Left lung (tissue), 10 donors: ENCODE data around the gene CBFB. TPM values are rescaled to one million over a fixed set of nuclear protein-coding genes. Genes with fewer than 3 reads are reported as not detected.

Experiments
- ATAC-seq: fragments of 200-7000 bp; cut with Tn5 transposase; one replicate; pipeline ENCODE4 v1.9.1; 2020; ENCODE audit warnings: moderate library complexity
- DNase-seq, 4 donors: peaks; one replicate each; pipeline ENCODE4 v3.0.0-alpha.2; 2013 to 2020
- H3K27ac ChIP-seq, 2 donors: fragments of 200-600 bp; sonication (generic) in 1 of 2; one replicate each; pipeline versions ENCODE4 v1.5.0 to v1.8.0; 2020 to 2021
- H3K27me3 ChIP-seq, 2 donors: fragments of 200-600 bp; sonication (generic) in 1 of 2; one replicate each; pipeline versions ENCODE4 v1.5.0 to v1.8.0; 2020 to 2021
- H3K36me3 ChIP-seq, 2 donors: fragments of 200-600 bp; sonication (generic) in 1 of 2; one replicate each; pipeline versions ENCODE4 v1.5.0 to v1.8.0; 2020 to 2021
- H3K4me1 ChIP-seq, 2 donors: fragments of 200-600 bp; one replicate each; pipeline ENCODE4 v1.8.0; 2021
- H3K4me3 ChIP-seq, 2 donors: fragments of 200-600 bp; sonication (generic) in 1 of 2; one replicate each; pipeline versions ENCODE4 v1.5.0 to v1.8.0; 2020 to 2021; ENCODE audit warnings: mild to moderate bottlenecking in 1 of 2
- H3K9me3 ChIP-seq, 2 donors: fragments of 200-600 bp; sonication (generic) in 1 of 2; one replicate each; pipeline versions ENCODE4 v1.5.0 to v1.8.0; 2020 to 2021
- intact Hi-C, 2 donors: fragments of 100-400 bp; cut with DNase I; formaldehyde crosslinking; loops; one replicate each; pipeline versions ENCODE4 v1.11.2 to v1.14.2; 2022
- polyA plus RNA-seq, 6 donors: library from polyadenylated mRNA; unstranded; fragments of 120-200 nt; gene quantifications; one replicate each; pipeline ENCODE4 v1.2.1, GENCODE V29; 2013; ENCODE audit not compliant: insufficient read length in 6 of 6
- total RNA-seq, 2 donors: library from RNA; stranded (reverse); fragmentation: NEBNext Ultra II Directional; extraction: Animal tissue kit (Norgen Biotek cat#: 25700); gene quantifications; one replicate each; pipeline ENCODE4 v1.2.1, GENCODE V29; 2021
- TF ChIP-seq, protein P1 (sequence below), 2 donors: fragments of 200-600 bp; sonication (generic) in 1 of 2; IDR thresholded peaks; one replicate each; pipeline versions ENCODE4 v1.5.0 to v1.8.0; 2021; ENCODE audit warnings: antibody characterized with exemption in 2 of 2
- donor health status: DM: no; HTN: yes; CAD: no.
- donor health status: DM: no; HTN: no; CAD: no.

Gene CBFB
- total and polyA plus RNA-seq, 8 donors, result 46.8 to 69.9 (median 61.4) TPM

DNA sequence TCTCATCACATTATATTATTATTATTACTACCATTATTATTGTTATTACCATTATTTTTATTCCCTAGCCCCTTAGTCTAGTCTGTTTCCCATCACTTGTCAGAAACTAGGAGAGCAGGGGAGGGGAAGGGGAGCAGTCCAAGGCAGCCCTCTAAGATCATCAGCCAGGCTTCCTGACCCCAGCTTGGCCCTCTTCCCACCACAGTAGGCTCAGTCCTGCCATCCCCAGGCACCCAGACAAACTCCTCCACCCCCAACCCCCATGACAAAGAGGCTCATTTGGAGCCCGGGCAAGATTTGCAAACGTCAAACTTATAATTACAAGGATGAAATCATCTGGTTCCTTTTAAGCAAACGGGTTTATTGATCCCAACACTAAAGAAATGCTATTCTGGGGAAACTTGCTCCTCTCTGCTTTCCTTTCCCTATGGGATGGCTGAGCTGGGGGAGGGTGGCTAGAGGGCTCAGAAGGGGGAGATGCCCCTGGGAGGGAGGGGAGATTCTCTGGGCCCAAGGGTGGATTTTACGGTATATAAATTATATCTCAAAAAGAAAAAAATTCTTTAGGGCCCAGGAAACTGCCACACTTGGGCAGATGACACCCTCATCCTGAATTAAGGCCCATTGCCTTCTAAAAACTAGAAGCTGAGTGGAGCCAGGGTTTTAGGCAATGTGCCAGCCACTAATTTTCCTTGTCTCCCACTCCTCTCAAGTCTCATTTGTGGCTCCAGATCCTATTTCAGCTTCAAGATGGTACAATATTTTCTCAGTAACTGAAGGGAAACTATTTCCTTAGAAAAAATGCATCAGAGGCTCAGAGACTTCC is 4.4 kb upstream of the CBFB start:
- no peak overlapping the region for H3K27ac ChIP-seq
- intact Hi-C loops, result no loop called here
- peak in 1 of 4 donors; percentile 24 for DNase-seq

DNA sequence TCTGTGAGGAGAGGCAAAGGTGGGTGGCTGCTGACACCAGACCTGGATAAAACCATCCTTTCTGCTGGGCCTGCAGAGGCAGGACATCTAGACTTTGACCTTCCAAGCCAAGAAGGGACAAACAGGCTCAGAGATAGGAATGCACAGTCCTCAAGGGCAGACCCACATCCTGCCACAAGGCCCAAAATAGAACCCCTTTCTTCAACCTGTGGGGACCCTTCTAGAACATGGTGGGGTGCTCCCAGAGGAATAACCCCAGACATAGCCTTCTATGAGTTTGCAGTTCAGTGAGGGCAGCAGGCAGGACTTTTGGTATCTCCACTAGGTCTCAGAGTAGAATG is 3.8 kb upstream of the CBFB start:
- H3K4me3 ChIP-seq, result no peak overlapping the region
- no peak for ATAC-seq
- TF ChIP-seq, protein P1, sequence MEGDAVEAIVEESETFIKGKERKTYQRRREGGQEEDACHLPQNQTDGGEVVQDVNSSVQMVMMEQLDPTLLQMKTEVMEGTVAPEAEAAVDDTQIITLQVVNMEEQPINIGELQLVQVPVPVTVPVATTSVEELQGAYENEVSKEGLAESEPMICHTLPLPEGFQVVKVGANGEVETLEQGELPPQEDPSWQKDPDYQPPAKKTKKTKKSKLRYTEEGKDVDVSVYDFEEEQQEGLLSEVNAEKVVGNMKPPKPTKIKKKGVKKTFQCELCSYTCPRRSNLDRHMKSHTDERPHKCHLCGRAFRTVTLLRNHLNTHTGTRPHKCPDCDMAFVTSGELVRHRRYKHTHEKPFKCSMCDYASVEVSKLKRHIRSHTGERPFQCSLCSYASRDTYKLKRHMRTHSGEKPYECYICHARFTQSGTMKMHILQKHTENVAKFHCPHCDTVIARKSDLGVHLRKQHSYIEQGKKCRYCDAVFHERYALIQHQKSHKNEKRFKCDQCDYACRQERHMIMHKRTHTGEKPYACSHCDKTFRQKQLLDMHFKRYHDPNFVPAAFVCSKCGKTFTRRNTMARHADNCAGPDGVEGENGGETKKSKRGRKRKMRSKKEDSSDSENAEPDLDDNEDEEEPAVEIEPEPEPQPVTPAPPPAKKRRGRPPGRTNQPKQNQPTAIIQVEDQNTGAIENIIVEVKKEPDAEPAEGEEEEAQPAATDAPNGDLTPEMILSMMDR (IDR thresholded peaks at IDR 0.05), result no peak
- no peaks in the 10 kb centered on the region for H3K9me3 ChIP-seq
- H3K36me3 ChIP-seq, result no peaks in the 10 kb centered on the region
- no peak for DNase-seq
- peaks cover under 1 to 10% of the 10 kb centered on the region in 2 donors for H3K4me1 ChIP-seq
- no peak overlapping the region for H3K27ac ChIP-seq
- intact Hi-C loops, result no loop called here
- no peaks in the 10 kb centered on the region for H3K27me3 ChIP-seq

More for the DNA sequence above, 4.4 kb upstream of the CBFB start:
- no peaks in the 10 kb centered on the region for H3K27me3 ChIP-seq
- TF ChIP-seq, protein P1 (IDR thresholded peaks at IDR 0.05), result no peak
- H3K36me3 ChIP-seq, result no peaks in the 10 kb centered on the region
- no peak for ATAC-seq
- peaks cover 0 to 7% of the 10 kb centered on the region in 2 donors for H3K4me1 ChIP-seq
- no peak overlapping the region for H3K4me3 ChIP-seq
- H3K9me3 ChIP-seq, result no peaks in the 10 kb centered on the region

DNA sequence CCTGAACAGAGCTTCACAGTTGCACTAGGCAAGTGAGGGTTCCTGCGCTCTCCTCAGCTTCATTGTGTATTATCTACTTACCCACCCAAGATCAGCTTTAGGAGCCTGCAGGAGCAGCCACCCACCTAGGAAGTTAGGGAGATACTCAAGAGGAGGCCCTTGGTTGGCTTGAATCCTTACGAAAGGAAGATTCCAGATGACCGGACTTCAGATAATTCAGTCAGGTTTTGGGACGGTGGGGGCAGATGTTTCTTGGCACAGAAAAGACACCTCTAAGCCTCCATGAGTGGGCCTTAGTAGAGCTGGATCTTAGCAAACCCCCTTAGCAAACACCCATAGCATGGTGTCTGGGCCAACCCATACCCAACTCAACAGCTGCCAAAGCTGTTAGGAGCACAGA is 2.4 kb upstream of the CBFB start:
- H3K9me3 ChIP-seq, result no peaks in the 10 kb centered on the region
- H3K27me3 ChIP-seq, result no peaks in the 10 kb centered on the region
- H3K4me3 ChIP-seq, result no peak overlapping the region
- no peak for DNase-seq
- TF ChIP-seq, protein P1 (IDR thresholded peaks at IDR 0.05), result no peak
- H3K27ac ChIP-seq, result no peak overlapping the region
- intact Hi-C loops, result no loop called here
- H3K4me1 ChIP-seq, result peaks cover 14 to 23% of the 10 kb centered on the region in 2 donors
- H3K36me3 ChIP-seq, result peaks cover 0 to 3% of the 10 kb centered on the region in 2 donors
- ATAC-seq, result no peak

DNA sequence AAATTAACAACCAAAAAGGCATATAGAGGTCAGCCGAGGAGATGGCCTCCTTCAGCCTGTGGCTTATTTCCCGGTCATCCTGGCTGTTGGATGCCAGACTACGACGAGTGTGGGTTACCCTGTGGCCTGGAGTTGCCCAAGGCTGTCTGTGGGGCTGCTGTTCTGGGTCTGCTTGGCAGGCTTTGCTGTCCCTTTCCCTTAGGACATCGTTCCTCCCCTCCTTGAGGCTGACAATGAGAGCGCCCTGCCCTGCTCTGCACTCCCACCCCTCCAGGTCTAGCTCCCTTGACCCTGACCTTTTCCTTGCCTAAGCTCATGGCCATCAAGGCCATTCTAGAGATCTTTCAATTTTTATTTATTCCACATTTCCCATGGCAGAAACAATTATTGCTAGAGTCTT is 1.9 kb upstream of the CBFB start:
- H3K36me3 ChIP-seq, result peaks cover 0 to 8% of the 10 kb centered on the region in 2 donors
- intact Hi-C loops, result no loop called here

DNA sequence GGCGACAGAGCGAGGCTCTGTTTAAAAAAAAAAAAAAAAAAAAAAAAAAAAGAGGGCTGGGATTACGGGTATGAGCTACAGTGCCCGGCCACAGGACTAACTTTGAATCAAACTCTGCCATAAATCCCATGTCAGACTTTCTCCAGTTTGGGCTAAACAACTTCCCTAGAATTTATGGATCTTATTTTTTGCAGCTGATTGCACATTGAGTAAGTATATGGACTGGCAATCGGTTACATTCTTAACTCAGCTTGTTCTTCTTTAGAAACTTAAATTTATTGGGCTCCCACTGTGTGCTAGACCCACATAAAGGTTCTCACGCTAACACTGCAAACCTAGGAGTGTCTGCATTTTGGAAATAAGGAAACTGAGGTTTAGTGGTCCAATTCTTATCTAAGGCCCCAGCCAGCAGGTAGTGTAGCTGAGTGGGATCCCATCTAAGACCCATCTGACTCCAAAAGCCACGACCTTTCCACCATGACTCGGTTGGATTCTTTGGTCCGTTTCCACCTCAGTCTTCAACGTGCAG is 718 bp upstream of the CBFB start:
- TF ChIP-seq, protein P1 (IDR thresholded peaks at IDR 0.05), result no peak
- ATAC-seq, result no peak
- H3K4me3 ChIP-seq, result peak overlapping the region; percentile 27 to 96
- no peaks in the 10 kb centered on the region for H3K27me3 ChIP-seq
- H3K27ac ChIP-seq, result peak overlapping the region; percentile 96 to 98
- peaks cover 17 to 35% of the 10 kb centered on the region in 2 donors for H3K4me1 ChIP-seq
- no peaks in the 10 kb centered on the region for H3K9me3 ChIP-seq
- peaks cover 0 to 10% of the 10 kb centered on the region in 2 donors for H3K36me3 ChIP-seq
- intact Hi-C loops, result no loop called here
- peak in 1 of 4 donors; percentile 20 for DNase-seq

More for the DNA sequence above, 1.9 kb upstream of the CBFB start:
- Histone ChIP-seq H3K27ac (no peak overlapping the region), H3K9me3 (no peaks in the 10 kb centered on the region), H3K4me1 (peaks cover 17 to 28% of the 10 kb centered on the region in 2 donors), H3K4me3 (no peak overlapping the region), H3K27me3 (no peaks in the 10 kb centered on the region)
- ATAC-seq (no peak), DNase-seq (no peak)
- TF ChIP-seq, protein P1 (IDR thresholded peaks at IDR 0.05), result no peak
